NCI-H187 (cell line): Measurements from ENCODE around the gene STIMATE.

ENCODE experiments used
- DNase-seq, 2 experiments: peaks; one replicate each; lab custom pipeline; 2025; lab: John Stamatoyannopoulos, UW

Gene STIMATE

GRCh38 chr3:52897130-52898122 is at the start of gene STIMATE:
STIMATE (minus strand) TSS chr3:52897548; CDS start chr3:52897450, 98 bp downstream.
- DNase-seq = peak; percentile 20 to 43

GRCh38 chr3:52939600-52939999 is 42.3 kb upstream of the STIMATE start:
- no peak for DNase-seq

GRCh38 chr3:52934630-52935530 is 37.5 kb upstream of the STIMATE start:
- DNase-seq = no peak

GRCh38 chr3:52931889-52932288 is 34.5 kb upstream of the STIMATE start:
- DNase-seq = no peak

GRCh38 chr3:52931328-52931727 is 34.0 kb upstream of the STIMATE start:
- DNase-seq = no peak

- no peak for DNase-seq
These were observed 33.4 kb upstream of the STIMATE start for GRCh38 chr3:52930748-52931147.

- no peak for DNase-seq
These were observed 29.2 kb upstream of the STIMATE start for GRCh38 chr3:52926554-52926953.

GRCh38 chr3:52925405-52926313 is 28.3 kb upstream of the STIMATE start:
- no peak for DNase-seq

GRCh38 chr3:52923963-52924362 is 26.6 kb upstream of the STIMATE start:
- DNase-seq = no peak

- DNase-seq = no peak
These were observed 23.5 kb upstream of the STIMATE start for GRCh38 chr3:52920841-52921240.

GRCh38 chr3:52917044-52917443 is 19.7 kb upstream of the STIMATE start:
- no peak for DNase-seq

- no peak for DNase-seq
These were observed 17.9 kb upstream of the STIMATE start for GRCh38 chr3:52915294-52915693.

- no peak for DNase-seq
These were observed 15.8 kb upstream of the STIMATE start for GRCh38 chr3:52912885-52913731.

- DNase-seq = no peak
These were observed 13.5 kb upstream of the STIMATE start for GRCh38 chr3:52910823-52911222.

GRCh38 chr3:52907497-52907896 is 10.1 kb upstream of the STIMATE start:
- DNase-seq = no peak

GRCh38 chr3:52904552-52904951 is 7.2 kb upstream of the STIMATE start:
- no peak for DNase-seq

- DNase-seq = no peak
These were observed 6.7 kb upstream of the STIMATE start for GRCh38 chr3:52904000-52904399.

- no peak for DNase-seq
These were observed 735 bp downstream of the STIMATE start for GRCh38 chr3:52896613-52897012.

- no peak for DNase-seq
These were observed 1.2 kb downstream of the STIMATE start for GRCh38 chr3:52896151-52896550.

- no peak for DNase-seq
These were observed 1.9 kb downstream of the STIMATE start for GRCh38 chr3:52895418-52895817.

- DNase-seq = no peak
These were observed 2.6 kb downstream of the STIMATE start for GRCh38 chr3:52894756-52895155.
